SK-N-MC (cell line): ENCODE data around the gene LIN28B.

ENCODE experiments used
- EZH2 ChIP-seq: fragments of 200-600 bp; sonication (generic); IDR thresholded peaks from one replicate; pipeline ENCODE4 v1.6.1; 2017; ENCODE audit warnings: antibody characterized with exemption
- POLR2AphosphoS5 ChIP-seq: IDR thresholded peaks from 2 replicates; pipeline ENCODE4 v1.6.1; 2012; ENCODE audit warnings: mild to moderate bottlenecking, low read depth, low read length, borderline replicate concordance

- TF ChIP-seq POLR2AphosphoS5 (no peak), EZH2 (no peak)
Measured at GRCh38 chr6:105107207-105107606, 150.3 kb downstream of the LIN28B start.
